OCI-LY1 (cell line): ENCODE data around the gene KAT8.

Source experiments
- H2AFZ ChIP-seq: fragments of 200-600 bp; sonication (generic), shearing (Covaris generic); 2 replicates; pipeline ENCODE4 v1.6.0; 2014; ENCODE audit warnings: antibody characterized with exemption, mild to moderate bottlenecking, low read length
- H3F3A ChIP-seq: fragments of 200-600 bp; sonication (generic), shearing (Covaris generic); 2 replicates; pipeline ENCODE4 v1.6.0; 2014; ENCODE audit warnings: mild to moderate bottlenecking, antibody characterized with exemption, low read length, moderate library complexity; ENCODE audit not compliant: insufficient read depth
- H3K27ac ChIP-seq: fragments of 200-600 bp; sonication (generic); 2 replicates; pipeline ENCODE4 v1.5.1; 2014; ENCODE audit warnings: low read length, mixed run types, mild to moderate bottlenecking, low read depth; ENCODE audit not compliant: poor library complexity, severe bottlenecking
- H3K27me3 ChIP-seq: fragments of 200-600 bp; sonication (generic); 2 replicates; pipeline ENCODE4 v1.6.0; 2014; ENCODE audit warnings: antibody characterized with exemption, mild to moderate bottlenecking, low read length, moderate library complexity; ENCODE audit not compliant: insufficient read depth
- H3K36me3 ChIP-seq: fragments of 200-600 bp; sonication (generic); 2 replicates; pipeline ENCODE4 v1.6.1; 2014; ENCODE audit warnings: mild to moderate bottlenecking, antibody characterized with exemption, low read length, moderate library complexity, mixed read lengths; ENCODE audit not compliant: insufficient read depth
- H3K4me1 ChIP-seq: fragments of 200-600 bp; sonication (generic); 2 replicates; pipeline ENCODE4 v1.5.1; 2014; ENCODE audit warnings: mild to moderate bottlenecking, low read length, moderate library complexity; ENCODE audit not compliant: insufficient read depth, severe bottlenecking
- H3K4me2 ChIP-seq: fragments of 200-600 bp; sonication (generic), shearing (Covaris generic); 2 replicates; pipeline ENCODE4 v1.6.1; 2014; ENCODE audit warnings: low read length
- H3K4me3 ChIP-seq: fragments of 200-600 bp; sonication (generic); 2 replicates; pipeline ENCODE4 v1.5.1; 2014; ENCODE audit warnings: low read length, low read depth, mild to moderate bottlenecking, mixed read lengths; ENCODE audit not compliant: poor library complexity, severe bottlenecking
- H3K79me2 ChIP-seq: fragments of 200-600 bp; shearing (Covaris generic); 2 replicates; pipeline ENCODE4 v1.6.1; 2016; ENCODE audit warnings: mixed run types, low read length, mixed read lengths; ENCODE audit not compliant: insufficient read depth
- H3K9ac ChIP-seq: fragments of 200-600 bp; sonication (generic), shearing (Covaris generic); 2 replicates; pipeline ENCODE4 v1.6.1; 2014; ENCODE audit warnings: mild to moderate bottlenecking, low read length, mixed read lengths
- H3K9me2 ChIP-seq: fragments of 200-600 bp; sonication (generic), shearing (Covaris generic); 2 replicates; pipeline ENCODE4 v1.6.1; 2014; ENCODE audit warnings: low read depth, mild to moderate bottlenecking, low read length, mixed read lengths
- H3K9me3 ChIP-seq: fragments of 200-600 bp; shearing (Covaris generic); 2 replicates; pipeline ENCODE4 v1.6.1; 2014; ENCODE audit warnings: low read length, mixed read lengths
- H4K20me1 ChIP-seq: fragments of 200-600 bp; sonication (generic), shearing (Covaris generic); 2 replicates; pipeline ENCODE4 v1.6.0; 2016; ENCODE audit warnings: mild to moderate bottlenecking, low read length; ENCODE audit not compliant: insufficient read depth
- EZH2 ChIP-seq: fragments of 200-600 bp; sonication (generic), shearing (Covaris generic); IDR thresholded peaks from 2 replicates; pipeline ENCODE4 v1.8.0; 2017; ENCODE audit warnings: borderline replicate concordance, mixed run types, mild to moderate bottlenecking, antibody characterized with exemption, low read length, moderate library complexity, mixed read lengths
- TF ChIP-seq, protein P1 (sequence below): fragments of 200-600 bp; sonication (generic), shearing (Covaris generic); IDR thresholded peaks from 2 replicates; pipeline ENCODE4 v1.5.1; 2017; ENCODE audit warnings: mild to moderate bottlenecking, antibody characterized with exemption, low read length, moderate library complexity, mixed read lengths

Gene KAT8

DNA sequence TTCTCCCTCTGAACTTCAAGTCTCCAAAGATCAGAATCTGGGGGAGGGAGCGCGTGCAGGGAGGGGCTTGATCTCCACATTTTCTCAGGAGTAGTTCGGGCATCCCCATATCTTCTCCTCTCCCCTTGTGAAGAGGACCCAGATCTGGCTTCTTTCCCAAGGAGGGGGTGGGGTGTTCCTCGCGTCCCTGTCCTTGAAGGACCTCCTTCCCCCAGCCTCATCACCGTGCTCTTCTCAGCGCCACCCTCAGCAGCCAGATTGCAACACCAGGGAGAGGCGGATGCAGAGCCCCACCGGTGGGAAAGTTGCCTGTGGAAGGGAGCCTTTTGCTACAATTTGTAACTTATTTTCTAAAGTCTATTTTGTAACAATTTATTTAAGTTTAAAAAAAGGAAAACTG is 34.4 kb upstream of the KAT8 start:
- H3K4me2 ChIP-seq, result no peak overlapping the region
- no peak overlapping the region for H3K4me3 ChIP-seq
- no peak overlapping the region for H2AFZ ChIP-seq
- no peaks in the 10 kb centered on the region for H3K9me3 ChIP-seq
- H3K36me3 ChIP-seq, result peaks cover 52% of the 10 kb centered on the region
- no peaks in the 10 kb centered on the region for H3K27me3 ChIP-seq
- no peaks in the 10 kb centered on the region for H3F3A ChIP-seq
- no peak overlapping the region for H3K27ac ChIP-seq
- H3K79me2 ChIP-seq, result no peaks in the 10 kb centered on the region
- TF ChIP-seq, protein P1, sequence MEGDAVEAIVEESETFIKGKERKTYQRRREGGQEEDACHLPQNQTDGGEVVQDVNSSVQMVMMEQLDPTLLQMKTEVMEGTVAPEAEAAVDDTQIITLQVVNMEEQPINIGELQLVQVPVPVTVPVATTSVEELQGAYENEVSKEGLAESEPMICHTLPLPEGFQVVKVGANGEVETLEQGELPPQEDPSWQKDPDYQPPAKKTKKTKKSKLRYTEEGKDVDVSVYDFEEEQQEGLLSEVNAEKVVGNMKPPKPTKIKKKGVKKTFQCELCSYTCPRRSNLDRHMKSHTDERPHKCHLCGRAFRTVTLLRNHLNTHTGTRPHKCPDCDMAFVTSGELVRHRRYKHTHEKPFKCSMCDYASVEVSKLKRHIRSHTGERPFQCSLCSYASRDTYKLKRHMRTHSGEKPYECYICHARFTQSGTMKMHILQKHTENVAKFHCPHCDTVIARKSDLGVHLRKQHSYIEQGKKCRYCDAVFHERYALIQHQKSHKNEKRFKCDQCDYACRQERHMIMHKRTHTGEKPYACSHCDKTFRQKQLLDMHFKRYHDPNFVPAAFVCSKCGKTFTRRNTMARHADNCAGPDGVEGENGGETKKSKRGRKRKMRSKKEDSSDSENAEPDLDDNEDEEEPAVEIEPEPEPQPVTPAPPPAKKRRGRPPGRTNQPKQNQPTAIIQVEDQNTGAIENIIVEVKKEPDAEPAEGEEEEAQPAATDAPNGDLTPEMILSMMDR, result no peak
- no peak for TF ChIP-seq EZH2
- H3K4me1 ChIP-seq, result no peaks in the 10 kb centered on the region
- H3K9ac ChIP-seq, result no peak overlapping the region
- H4K20me1 ChIP-seq, result no peaks in the 10 kb centered on the region
- no peaks in the 10 kb centered on the region for H3K9me2 ChIP-seq

DNA sequence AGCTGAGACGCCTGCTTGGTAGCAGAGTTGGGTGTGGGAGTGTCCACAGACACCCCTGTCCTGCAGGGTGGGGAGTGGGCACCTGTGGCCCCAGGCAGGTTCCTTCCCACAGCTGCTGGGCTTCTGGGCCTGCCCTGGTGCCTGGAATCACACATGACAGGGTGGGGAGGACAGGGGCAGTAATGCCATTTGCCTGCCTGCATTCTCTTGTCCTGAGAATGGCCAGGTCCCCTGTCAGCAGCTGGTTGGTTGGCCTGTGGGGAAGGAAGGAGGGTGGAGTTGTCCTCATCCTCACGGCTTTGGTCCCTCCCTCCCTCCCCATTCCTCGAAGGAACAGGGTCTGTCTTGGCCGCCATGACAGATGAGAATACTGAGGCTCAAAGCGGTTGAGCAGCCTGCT is 33.9 kb upstream of the KAT8 start:
- no peak for TF ChIP-seq EZH2
- TF ChIP-seq, protein P1, result no peak
- H3K36me3 ChIP-seq, result peaks cover 47% of the 10 kb centered on the region

DNA sequence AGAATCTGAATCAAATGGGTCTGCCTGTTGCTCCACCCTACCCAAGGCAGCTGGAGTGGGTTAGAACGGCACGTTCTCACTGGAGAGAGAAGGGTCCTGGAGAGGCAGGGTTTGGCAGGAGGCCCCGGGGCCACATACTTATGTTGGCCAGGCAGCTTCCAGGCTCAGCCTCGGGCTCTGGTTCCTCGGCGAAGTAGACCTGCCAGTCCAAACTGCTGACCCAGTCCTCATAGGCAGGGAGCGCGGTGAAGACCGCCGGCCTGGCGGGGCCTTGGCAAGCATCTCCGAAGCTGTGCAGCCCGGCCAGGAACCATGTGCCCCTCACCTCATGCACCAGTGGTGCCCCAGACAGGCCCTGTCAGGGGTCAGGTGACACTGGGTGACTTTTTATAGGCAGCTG is 33.5 kb upstream of the KAT8 start:
- H3K36me3 ChIP-seq, result peaks cover 43% of the 10 kb centered on the region

More for the DNA sequence above, 33.9 kb upstream of the KAT8 start:
- Histone ChIP-seq H3K4me2 (no peak overlapping the region), H3K27ac (no peak overlapping the region), H2AFZ (no peak overlapping the region), H3K79me2 (no peaks in the 10 kb centered on the region), H4K20me1 (no peaks in the 10 kb centered on the region), H3K4me3 (no peak overlapping the region), H3K9me2 (no peaks in the 10 kb centered on the region), H3K4me1 (no peaks in the 10 kb centered on the region), H3K27me3 (no peaks in the 10 kb centered on the region), H3K9ac (no peak overlapping the region), H3F3A (no peaks in the 10 kb centered on the region), H3K9me3 (no peaks in the 10 kb centered on the region)

More for the DNA sequence above, 33.5 kb upstream of the KAT8 start:
- Histone ChIP-seq H3K4me1 (no peaks in the 10 kb centered on the region), H3K9me3 (no peaks in the 10 kb centered on the region), H3K4me2 (no peak overlapping the region), H2AFZ (no peak overlapping the region), H4K20me1 (no peaks in the 10 kb centered on the region), H3K27ac (no peak overlapping the region), H3F3A (no peaks in the 10 kb centered on the region), H3K79me2 (no peaks in the 10 kb centered on the region), H3K4me3 (no peak overlapping the region), H3K27me3 (no peaks in the 10 kb centered on the region), H3K9ac (no peak overlapping the region), H3K9me2 (no peaks in the 10 kb centered on the region)
- TF ChIP-seq EZH2, result no peak
- TF ChIP-seq, protein P1, result no peak
